ENCODE results near the gene LEPROT.
"Not testable (repeated sequence)": the region's sequence is repeated elsewhere in the genome, so short reads cannot be mapped to it uniquely, and the experiment has no call there.

Gene LEPROT

DNA sequence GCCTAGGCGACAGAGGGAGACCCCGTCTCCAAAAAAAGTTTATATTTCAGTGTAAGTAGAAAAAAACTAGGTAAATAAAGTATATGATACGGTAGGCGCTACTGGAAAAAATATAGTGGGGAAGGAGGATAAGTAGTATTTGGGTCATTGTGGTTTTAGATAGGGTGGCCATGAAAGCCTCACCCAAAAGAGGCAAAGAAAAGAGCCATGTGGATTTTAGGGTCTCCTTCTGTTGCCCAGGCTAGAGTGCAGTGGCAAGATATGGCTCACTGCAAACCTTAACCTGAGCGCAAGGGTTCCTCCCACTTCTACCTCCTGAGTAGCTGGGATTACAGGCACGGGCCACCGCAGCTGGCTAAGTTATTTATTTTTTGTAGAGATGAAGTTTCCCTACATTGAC is 17.1 kb downstream of the LEPROT start:
- DNase-seq (ENCODE audit: low spot score) = no peak

GRCh38 chr1:65440322-65440900 is 19.9 kb downstream of the LEPROT start:
- DNase-seq (ENCODE audit: low spot score) = no peak

- DNase-seq (ENCODE audit: low spot score) = no peak
These were observed 20.4 kb downstream of the LEPROT start for GRCh38 chr1:65440915-65441314.

GRCh38 chr1:65441464-65441863 is 21.0 kb downstream of the LEPROT start:
- DNase-seq (ENCODE audit: low spot score) = no peak

DNA sequence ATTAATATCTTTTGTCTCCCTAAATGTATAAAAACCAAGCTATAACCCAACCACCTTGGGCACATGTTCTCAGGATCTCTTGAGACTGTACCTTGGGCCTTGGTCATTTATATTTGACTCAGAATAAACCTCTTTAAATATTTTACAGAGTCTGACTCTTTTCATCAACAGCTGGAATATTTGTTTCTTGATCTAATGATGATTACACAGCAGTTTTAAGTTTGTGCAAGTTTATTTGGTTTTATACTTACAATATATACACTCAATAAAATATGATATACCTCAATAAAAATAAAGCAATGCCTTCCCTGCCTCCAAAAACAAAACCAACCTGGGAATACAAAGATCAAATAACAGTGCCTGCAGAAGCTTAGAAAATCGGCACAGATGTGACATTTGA is 22.0 kb downstream of the LEPROT start:
- DNase-seq (ENCODE audit: low spot score) = no peak

DNA sequence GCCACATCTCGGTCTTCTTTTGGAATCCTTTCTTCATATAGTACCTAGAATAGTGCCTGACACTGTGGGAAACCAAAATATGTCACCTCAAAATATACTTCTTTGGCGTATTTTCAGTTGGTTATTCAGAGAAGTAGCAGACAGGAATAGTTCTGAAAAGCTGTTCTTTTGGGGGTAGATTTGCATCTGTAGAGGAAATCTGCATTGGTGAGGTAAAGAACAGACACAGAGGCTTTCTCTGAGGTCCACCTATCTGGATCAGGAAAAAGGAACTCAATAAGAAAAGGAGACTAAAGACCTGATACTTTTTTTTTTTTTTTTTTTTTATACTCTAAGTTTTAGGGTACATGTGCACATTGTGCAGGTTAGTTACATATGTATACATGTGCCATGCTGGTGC is 23.2 kb downstream of the LEPROT start:
- DNase-seq (ENCODE audit: low spot score) = no peak

- no peak for DNase-seq (ENCODE audit: low spot score)
These were observed 23.7 kb downstream of the LEPROT start for GRCh38 chr1:65444128-65444640.

DNA sequence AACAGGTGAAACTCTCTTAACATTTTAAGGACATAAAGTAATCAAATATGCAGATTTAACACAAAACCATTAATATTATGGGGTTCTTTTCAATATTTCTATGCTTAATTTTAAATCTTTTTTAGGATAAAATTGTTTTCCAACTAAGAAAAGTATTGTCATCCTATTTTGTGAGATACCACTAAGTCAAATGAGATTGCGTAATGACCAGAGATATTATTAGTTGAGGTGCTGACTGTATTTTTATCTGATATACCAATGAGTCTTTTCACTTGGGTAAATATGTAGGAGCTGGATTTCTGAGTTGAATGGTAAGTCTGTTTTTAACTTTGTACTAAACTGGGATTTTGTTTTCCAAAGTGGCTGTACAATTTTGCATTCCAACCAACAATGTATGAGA is 25.4 kb downstream of the LEPROT start:
- no peak for DNase-seq (ENCODE audit: low spot score)

DNA sequence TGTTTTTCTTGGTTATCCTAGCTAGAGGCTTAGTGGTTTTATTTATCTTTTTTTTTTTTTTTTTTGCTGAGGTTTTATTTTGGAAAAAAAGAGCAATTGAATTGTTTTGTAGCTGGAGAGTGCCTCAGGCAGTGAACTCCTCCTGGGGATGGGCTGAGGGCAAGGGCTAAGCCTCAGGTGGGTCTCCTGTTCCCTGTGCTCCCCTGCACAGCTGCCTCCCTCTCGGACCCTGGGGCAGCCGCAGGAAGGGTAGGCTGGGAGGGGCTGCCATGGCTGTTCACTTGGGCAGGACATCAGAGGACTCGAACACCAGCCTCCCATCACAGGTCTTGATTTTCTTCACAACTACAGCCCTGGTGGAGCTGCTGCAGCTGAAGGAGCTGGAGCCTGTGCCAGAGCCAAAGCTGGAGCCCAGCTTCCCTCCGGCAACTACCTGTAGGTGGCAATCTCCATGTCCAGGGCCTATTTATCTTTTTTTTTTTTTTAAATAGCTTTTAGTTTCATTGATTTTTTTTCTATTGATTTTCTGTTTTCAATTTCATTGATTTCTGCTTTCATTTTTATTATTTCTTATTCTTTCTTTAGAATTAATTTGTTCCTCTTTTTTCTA is 28.9 kb downstream of the LEPROT start:
- DNase-seq (ENCODE audit: low spot score) = no peak

GRCh38 chr1:65455678-65456077 is 35.2 kb downstream of the LEPROT start:
- not testable (repeated sequence) for DNase-seq (ENCODE audit: low spot score)

DNA sequence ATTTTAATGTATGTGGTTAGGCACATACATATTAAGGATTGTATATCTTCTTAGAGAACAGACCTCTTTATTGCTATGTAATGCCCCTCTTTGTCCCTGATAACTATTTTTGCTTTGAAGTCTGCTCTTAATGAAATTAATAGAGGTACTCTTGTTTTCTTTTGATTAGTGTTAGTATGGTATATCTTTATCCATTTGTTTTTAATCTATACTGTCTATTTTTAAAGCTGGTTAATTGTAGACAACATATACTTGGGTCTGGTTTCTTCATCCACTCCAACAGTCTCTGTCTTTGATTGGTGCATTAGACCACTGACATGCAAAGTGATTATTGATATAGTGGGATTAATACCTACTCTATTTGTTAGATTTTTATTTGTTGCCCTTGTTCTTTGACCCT is 36.0 kb downstream of the LEPROT start:
- DNase-seq (ENCODE audit: low spot score) = no peak

- DNase-seq (ENCODE audit: low spot score) = no peak
These were observed 37.4 kb downstream of the LEPROT start for GRCh38 chr1:65457868-65458267.

DNA sequence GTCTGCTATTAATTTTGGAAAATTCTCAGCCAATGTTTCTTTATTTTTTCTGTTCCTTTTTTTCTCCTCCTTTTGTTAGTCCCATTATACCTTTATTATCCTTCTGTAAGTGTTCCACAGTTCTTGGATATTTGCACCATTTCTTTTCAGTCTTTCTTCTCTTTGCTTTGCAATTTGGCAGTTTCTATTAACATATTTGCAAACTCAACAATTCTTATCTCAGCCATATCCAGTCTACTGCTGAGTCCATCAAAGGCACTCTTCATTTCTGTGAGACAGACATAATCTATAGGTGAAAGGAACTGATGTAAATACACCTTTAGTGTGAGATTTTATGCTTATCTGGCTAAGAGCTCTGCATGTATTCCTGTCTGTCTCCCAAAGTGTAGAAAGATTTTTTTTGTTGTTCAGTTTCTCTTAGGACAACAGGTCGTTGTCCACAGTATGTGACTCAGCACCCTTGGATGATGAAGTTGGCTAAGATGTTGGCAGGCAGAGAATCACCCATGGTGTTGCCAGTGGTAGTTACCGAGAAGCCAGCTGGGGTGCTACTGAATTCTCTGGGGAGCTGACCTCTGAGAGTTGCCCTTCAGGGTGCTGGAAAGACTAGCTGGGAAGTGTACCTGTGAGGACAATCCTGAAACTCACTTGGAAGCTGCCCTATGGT is 38.4 kb downstream of the LEPROT start:
- peak; percentile 31 for DNase-seq (ENCODE audit: low spot score)

- DNase-seq (ENCODE audit: low spot score) = peak; percentile 15
These were observed 38.9 kb downstream of the LEPROT start for GRCh38 chr1:65459397-65459768.

GRCh38 chr1:65465837-65466236 is 45.4 kb downstream of the LEPROT start:
- not testable (repeated sequence) for DNase-seq (ENCODE audit: low spot score)

GRCh38 chr1:65467536-65467935 is 47.1 kb downstream of the LEPROT start:
- no peak for DNase-seq (ENCODE audit: low spot score)

DNA sequence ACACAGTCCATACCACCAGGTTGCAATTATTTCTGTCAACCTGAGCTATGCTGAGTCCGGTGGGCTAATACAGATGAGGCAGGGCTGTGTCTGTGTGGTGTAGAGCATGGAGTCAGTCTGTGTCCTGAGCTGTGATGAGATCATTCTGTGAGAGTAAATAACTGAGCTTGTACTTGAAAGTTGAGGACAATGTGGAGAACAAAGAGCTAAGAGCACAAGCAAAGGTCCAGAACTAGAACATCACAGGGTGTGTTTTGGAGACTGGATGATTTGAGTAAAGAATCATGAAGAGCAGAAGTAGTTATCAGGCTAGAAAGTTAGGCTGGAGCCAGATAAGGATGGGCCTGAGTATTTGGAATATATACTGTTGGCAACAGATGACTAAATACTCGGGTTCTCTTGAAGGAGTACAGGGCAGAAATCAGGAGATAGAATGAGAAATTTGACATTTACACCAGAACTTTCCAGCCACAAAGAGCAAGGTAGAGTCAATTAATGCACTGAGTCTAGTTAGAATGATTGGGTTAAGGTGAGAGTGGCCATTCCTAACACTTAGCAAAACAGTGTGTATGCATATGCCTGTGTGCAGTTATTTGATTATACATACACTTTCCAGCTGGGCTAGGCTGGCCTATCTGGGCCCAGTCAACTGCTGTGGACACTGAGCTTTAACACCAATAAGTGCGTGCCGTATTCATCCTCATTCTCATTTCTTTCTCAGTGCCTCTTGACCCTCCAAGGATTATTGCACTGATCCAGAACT is 48.8 kb downstream of the LEPROT start:
- DNase-seq (ENCODE audit: low spot score) = no peak

- DNase-seq (ENCODE audit: low spot score) = no peak
These were observed 49.4 kb downstream of the LEPROT start for GRCh38 chr1:65469889-65470340.

- DNase-seq (ENCODE audit: low spot score) = no peak
These were observed 50.3 kb downstream of the LEPROT start for GRCh38 chr1:65470766-65471165.

DNA sequence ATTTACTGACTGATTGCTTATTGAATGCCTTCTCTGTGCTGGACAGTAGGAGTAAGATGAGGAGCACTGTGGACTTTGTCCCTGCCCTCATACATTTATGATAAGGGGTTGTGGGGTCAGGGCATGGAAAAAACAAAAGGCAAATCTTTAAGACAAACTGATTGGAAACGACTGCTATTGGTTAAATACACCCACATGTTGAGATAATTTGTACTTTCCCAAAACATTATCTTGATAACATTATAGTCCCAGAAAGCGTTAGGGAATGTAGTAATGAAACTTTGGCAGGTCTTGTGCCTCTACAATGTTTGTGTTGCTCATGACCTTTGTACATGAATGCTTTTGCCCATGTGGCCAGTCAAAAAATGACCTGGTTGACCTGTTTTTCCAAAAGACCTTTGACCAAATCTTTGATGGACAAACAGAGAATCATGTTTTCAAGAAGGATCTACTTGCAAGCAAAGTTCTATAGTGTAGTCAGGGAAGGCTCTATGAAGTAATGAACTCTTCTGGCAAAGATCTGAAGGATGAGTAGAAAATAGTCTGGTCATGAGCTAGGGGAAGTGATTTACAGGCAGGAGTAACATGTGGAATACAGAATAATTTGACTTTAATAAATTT is 50.9 kb downstream of the LEPROT start:
- DNase-seq (ENCODE audit: low spot score) = no peak

DNA sequence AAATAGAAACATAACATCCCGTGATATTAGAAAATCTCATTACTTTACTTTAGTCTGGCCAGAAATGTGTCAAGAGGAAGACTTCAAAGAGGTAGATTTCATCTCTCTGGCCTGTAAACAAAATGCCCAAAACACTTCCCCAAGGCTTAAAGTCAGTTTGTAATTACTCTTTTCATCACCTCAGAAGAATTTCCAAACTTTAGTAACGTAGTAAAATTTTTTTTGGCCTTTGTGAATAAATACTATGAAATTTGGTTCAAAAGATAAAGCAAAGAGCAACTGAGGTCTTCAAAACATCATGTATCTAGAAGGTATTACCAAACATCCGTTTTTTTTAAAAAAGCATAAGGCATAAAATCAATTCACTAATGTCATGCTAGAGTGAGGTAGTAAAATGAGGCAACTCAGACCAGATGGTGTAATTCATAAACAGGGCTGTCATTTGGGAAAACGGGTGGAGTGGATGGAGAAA is 51.4 kb downstream of the LEPROT start:
- DNase-seq (ENCODE audit: low spot score) = no peak

GRCh38 chr1:65476327-65476726 is 55.9 kb downstream of the LEPROT start:
- DNase-seq (ENCODE audit: low spot score) = no peak

Data from COLO829 (cell line).